ENCODE results near the gene GOSR2. TPM values are rescaled to one million over a fixed set of nuclear protein-coding genes. Genes with fewer than 3 reads are reported as not detected.
A peak's percentile ranks its signal among the peaks of the same experiment; 100 is the strongest.

GOSR2 gene
- total and polyA plus RNA-seq, 9 of the 15 experiments (the other 6 are each of a cell fraction or from before 2014, with no cell fraction given) = 32.7 to 96.3 (median 48.9) TPM

GRCh38 chr17:46889992-46890564, 32.9 kb upstream of the GOSR2 start (continued):
- TF ChIP-seq HEY1 (CRISPR knock-in tag; IDR thresholded peaks at IDR 0.05; ENCODE audit: borderline replicate concordance) (no peak), ZNF232 (CRISPR knock-in tag; IDR thresholded peaks at IDR 0.05) (no peak), ZNF551 (CRISPR knock-in tag; IDR thresholded peaks at IDR 0.05) (no peak), HSF4 (CRISPR knock-in tag; IDR thresholded peaks at IDR 0.05; ENCODE audit: borderline replicate concordance) (no peak), SMARCA4 (IDR thresholded peaks at IDR 0.05) (no peak), TFAM (CRISPR knock-in tag; conservative IDR thresholded peaks at IDR 0.05) (no peak), KAT7 (CRISPR knock-in tag; IDR thresholded peaks at IDR 0.05; ENCODE audit: borderline replicate concordance) (no peak), KDM1A (IDR thresholded peaks at IDR 0.05) (peak in 1 of 2 experiments; percentile 51; a peak in 1 of 4 replicates), PTRF (tag; IDR thresholded peaks at IDR 0.05) (no peak), PURB (CRISPR knock-in tag; IDR thresholded peaks at IDR 0.05; ENCODE audit: low read depth) (no peak), MEIS2 (IDR thresholded peaks at IDR 0.05; ENCODE audit: partially characterized antibody) (peak; percentile 42), CBFA2T3 (IDR thresholded peaks at IDR 0.05) (peak; percentile 73), BHLHE40 (IDR thresholded peaks at IDR 0.05; ENCODE audit: low read length) (0 out of 2 replicates have a peak, but pooled peaks have one; percentile 48), CGGBP1 (CRISPR knock-in tag; IDR thresholded peaks at IDR 0.05) (no peak), NCOA2 (IDR thresholded peaks at IDR 0.05; ENCODE audit: partially characterized antibody in 2 of 2) (no peak), ZNF146 (CRISPR knock-in tag; IDR thresholded peaks at IDR 0.05; ENCODE audit: unreplicated experiment) (no peak), TFAP4 (CRISPR knock-in tag; IDR thresholded peaks at IDR 0.05; ENCODE audit: borderline replicate concordance) (peak; percentile 56; the same call in 1 of the 2 replicates), NCOR1 (IDR thresholded peaks at IDR 0.05) (no peak), ATF4 (CRISPR knock-in tag; IDR thresholded peaks at IDR 0.05) (no peak), TEAD4 (IDR thresholded peaks at IDR 0.05; ENCODE audit: low read length) (0 out of 2 replicates have a peak, but pooled peaks have one; percentile 21), TEAD4 (CRISPR knock-in tag; IDR thresholded peaks at IDR 0.05; ENCODE audit: borderline replicate concordance) (no peak), ZNF76 (CRISPR knock-in tag; IDR thresholded peaks at IDR 0.05; ENCODE audit: borderline replicate concordance) (no peak), TGIF2 (CRISPR knock-in tag; IDR thresholded peaks at IDR 0.05) (no peak), NCOA1 (IDR thresholded peaks at IDR 0.05; ENCODE audit: low read depth) (no peak), ETS1 (conservative IDR thresholded peaks at IDR 0.05; ENCODE audit: control insufficient read depth, low read depth, low read length) (no peak)
